Measurements from ENCODE around the gene CEMIP.

DNA sequence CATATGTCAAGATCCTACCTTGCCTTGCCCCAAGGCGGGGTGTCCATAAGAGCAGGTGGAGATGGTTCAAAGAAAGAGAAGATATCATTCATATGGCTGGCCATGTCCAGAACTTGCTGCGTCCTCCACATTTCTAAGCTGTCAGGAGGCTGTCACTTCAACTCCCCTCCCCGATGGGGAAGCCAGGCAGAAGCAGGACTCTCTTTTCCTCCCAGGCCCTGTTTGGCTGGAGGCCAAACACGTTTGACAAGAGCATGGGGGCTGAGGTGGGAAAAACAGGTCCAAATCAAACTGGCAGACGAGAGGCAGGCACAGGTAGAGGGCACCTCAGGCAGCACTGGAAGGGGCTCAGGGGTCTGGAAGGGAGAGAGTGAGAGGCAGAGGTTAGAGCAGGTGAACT is 172.8 kb downstream of the CEMIP start:
- TF ChIP-seq, protein P1, sequence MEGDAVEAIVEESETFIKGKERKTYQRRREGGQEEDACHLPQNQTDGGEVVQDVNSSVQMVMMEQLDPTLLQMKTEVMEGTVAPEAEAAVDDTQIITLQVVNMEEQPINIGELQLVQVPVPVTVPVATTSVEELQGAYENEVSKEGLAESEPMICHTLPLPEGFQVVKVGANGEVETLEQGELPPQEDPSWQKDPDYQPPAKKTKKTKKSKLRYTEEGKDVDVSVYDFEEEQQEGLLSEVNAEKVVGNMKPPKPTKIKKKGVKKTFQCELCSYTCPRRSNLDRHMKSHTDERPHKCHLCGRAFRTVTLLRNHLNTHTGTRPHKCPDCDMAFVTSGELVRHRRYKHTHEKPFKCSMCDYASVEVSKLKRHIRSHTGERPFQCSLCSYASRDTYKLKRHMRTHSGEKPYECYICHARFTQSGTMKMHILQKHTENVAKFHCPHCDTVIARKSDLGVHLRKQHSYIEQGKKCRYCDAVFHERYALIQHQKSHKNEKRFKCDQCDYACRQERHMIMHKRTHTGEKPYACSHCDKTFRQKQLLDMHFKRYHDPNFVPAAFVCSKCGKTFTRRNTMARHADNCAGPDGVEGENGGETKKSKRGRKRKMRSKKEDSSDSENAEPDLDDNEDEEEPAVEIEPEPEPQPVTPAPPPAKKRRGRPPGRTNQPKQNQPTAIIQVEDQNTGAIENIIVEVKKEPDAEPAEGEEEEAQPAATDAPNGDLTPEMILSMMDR (conservative IDR thresholded peaks at IDR 0.05; ENCODE audit: low read length), result no peak
- no peak for TF ChIP-seq EZH2phosphoT487 (IDR thresholded peaks at IDR 0.05; ENCODE audit: borderline replicate concordance)

Measured in Loucy (cell line).